Omental fat pad (tissue), 4 donors: ENCODE results near the gene OVOL1. TPM values are rescaled to one million over a fixed set of nuclear protein-coding genes. Genes with fewer than 3 reads are reported as not detected.

Experiments used
- ATAC-seq: fragments of 150-250 bp; one replicate; pipeline ENCODE4 v1.9.1; 2016; ENCODE audit warnings: mild to moderate bottlenecking, moderate library complexity; ENCODE audit not compliant: low FRiP score
- DNase-seq: peaks from one replicate; pipeline ENCODE4 v3.0.0-alpha.2; 2019; ENCODE audit warnings: low spot score
- CTCF ChIP-seq, 3 donors: fragments of 450-650 bp; IDR thresholded peaks; one replicate each; pipeline ENCODE4 v1.5.1; 2016 to 2017; ENCODE audit warnings: antibody characterized with exemption in 3 of 3, mild to moderate bottlenecking in 3 of 3, moderate library complexity in 2 of 3
- total RNA-seq, 4 donors: library from RNA; depleted of rRNA; stranded (reverse); fragments of >200 nt; gene quantifications; one replicate each; pipeline ENCODE4 v1.1.0, GENCODE V29; 2016

The OVOL1 gene
- not detected for total RNA-seq

GRCh38 chr11:65786786-65787636, at the start of gene OVOL1:
OVOL1 (plus strand) TSS chr11:65787063; CDS start chr11:65787374, 311 bp downstream.
- ATAC-seq, result no peak
- DNase-seq, result no peak
- no peak for TF ChIP-seq CTCF (IDR thresholded peaks at IDR 0.05)

GRCh38 chr11:65739022-65739421, 47.8 kb upstream of the OVOL1 start:
- DNase-seq, result no peak
- TF ChIP-seq CTCF (IDR thresholded peaks at IDR 0.05), result no peak
- no peak for ATAC-seq

- TF ChIP-seq CTCF (IDR thresholded peaks at IDR 0.05), result no peak
- DNase-seq, result no peak
- ATAC-seq, result no peak
Measured at GRCh38 chr11:65741185-65741584, 45.7 kb upstream of the OVOL1 start.

- TF ChIP-seq CTCF (IDR thresholded peaks at IDR 0.05), result no peak
- DNase-seq, result no peak
- no peak for ATAC-seq
Measured at GRCh38 chr11:65742353-65742752, 44.5 kb upstream of the OVOL1 start.

- ATAC-seq (no peak), DNase-seq (no peak)
- TF ChIP-seq CTCF (IDR thresholded peaks at IDR 0.05), result no peak
Measured at GRCh38 chr11:65743681-65744025, 43.2 kb upstream of the OVOL1 start.

GRCh38 chr11:65744026-65744698, 42.7 kb upstream of the OVOL1 start:
- ATAC-seq (no peak), DNase-seq (no peak)
- TF ChIP-seq CTCF (IDR thresholded peaks at IDR 0.05), result no peak

GRCh38 chr11:65744699-65745042, 42.2 kb upstream of the OVOL1 start:
- DNase-seq, result no peak
- no peak for TF ChIP-seq CTCF (IDR thresholded peaks at IDR 0.05)
- no peak for ATAC-seq
